H1 (cell line): ENCODE results near the gene DPYSL3. TPM values are rescaled to one million over a fixed set of nuclear protein-coding genes. Genes with fewer than 3 reads are reported as not detected.
A peak's percentile ranks its signal among the peaks of the same experiment; 100 is the strongest.

Experiments used
- CTCF ChIA-PET: fragments of 300-600 bp; sonication (Branson Sonifier 250); formaldehyde crosslinking; loops from one replicate; lab custom pipeline; 2021; ENCODE audit not compliant: partially characterized antibody; lab: Charles Lee
- POLR2A ChIA-PET: fragments of 300-600 bp; sonication (Branson Sonifier 250); formaldehyde crosslinking; loops from one replicate; lab custom pipeline; 2021; ENCODE audit warnings: inconsistent platforms; ENCODE audit not compliant: partially characterized antibody; lab: Charles Lee
- DNase-seq, 2 experiments: peaks; one replicate each; pipeline versions ENCODE4 v3.0.0 to v3.0.0-alpha.2; 2010 to 2022; ENCODE audit warnings: low spot score in 2 of 2, low read depth in 1 of 2, mixed read lengths in 1 of 2
- FAIRE-seq: peaks from 2 replicates; lab custom pipeline; 2011; peaks lifted over from hg19 to GRCh38; lab: Jason Lieb, UNC
- H2AFZ ChIP-seq: 2 replicates; pipeline ENCODE4 v1.8.1; 2012; ENCODE audit warnings: low read length, inconsistent platforms
- H2AK5ac ChIP-seq: 2 replicates; pipeline ENCODE4 v1.6.1; 2013; ENCODE audit warnings: low read depth, low read length
- H2BK120ac ChIP-seq: replicated peaks from 2 replicates; pipeline ENCODE3; 2013; ENCODE audit warnings: low read depth, low read length, inconsistent platforms
- H2BK12ac ChIP-seq: 2 replicates; pipeline ENCODE4 v1.6.1; 2013; ENCODE audit warnings: low read depth, low read length
- H2BK15ac ChIP-seq: 2 replicates; pipeline ENCODE4 v1.6.1; 2013; ENCODE audit warnings: low read length
- H2BK20ac ChIP-seq: 2 replicates; pipeline ENCODE4 v1.6.1; 2013; ENCODE audit warnings: low read length
- H2BK5ac ChIP-seq: 2 replicates; pipeline ENCODE4 v1.6.1; 2013; ENCODE audit warnings: low read depth, low read length
- H3K14ac ChIP-seq: 2 replicates; pipeline ENCODE4 v1.6.1; 2013; ENCODE audit warnings: inconsistent platforms; ENCODE audit not compliant: insufficient read length
- H3K18ac ChIP-seq: 2 replicates; pipeline ENCODE4 v1.6.1; 2013; ENCODE audit warnings: low read length; ENCODE audit errors: extremely low read depth
- H3K23ac ChIP-seq: 2 replicates; pipeline ENCODE4 v1.6.1; 2013; ENCODE audit warnings: inconsistent platforms; ENCODE audit not compliant: insufficient read length
- H3K23me2 ChIP-seq: 2 replicates; pipeline ENCODE4 v1.6.1; 2013; ENCODE audit warnings: low read depth, low read length
- H3K27ac ChIP-seq: 2 replicates; pipeline ENCODE4 v1.6.1; 2011; ENCODE audit warnings: low read depth, low read length, inconsistent platforms
- H3K27me3 ChIP-seq, 4 experiments: replicated peaks in 1 of 4; 1 replicate in 1 of 4; 2 replicates in 3 of 4; pipeline versions ENCODE4 v1.6.1 to v1.8.1; 2011 to 2013; ENCODE audit warnings: low read length in 3 of 4, mild to moderate bottlenecking in 3 of 4, inconsistent platforms in 2 of 4, mixed read lengths in 2 of 4, moderate library complexity in 1 of 4; ENCODE audit not compliant: control insufficient read depth in 3 of 4, insufficient read depth in 3 of 4; ENCODE audit errors: extremely low read depth in 1 of 4
- H3K36me3 ChIP-seq, 4 experiments: 2 replicates each; pipeline versions ENCODE4 v1.6.1 to v1.8.1; 2011 to 2013; ENCODE audit warnings: mild to moderate bottlenecking in 4 of 4, low read length in 3 of 4, moderate library complexity in 2 of 4, control low read depth in 1 of 4, inconsistent platforms in 1 of 4; ENCODE audit not compliant: insufficient read depth in 4 of 4, control insufficient read depth in 2 of 4
- H3K4ac ChIP-seq: replicated peaks from 2 replicates; pipeline ENCODE3; 2013; ENCODE audit warnings: low read length, low read depth, mixed read lengths, inconsistent platforms; ENCODE audit not compliant: insufficient read length
- H3K4me1 ChIP-seq, 4 experiments: replicated peaks in 1 of 4; 1 replicate in 1 of 4; 2 replicates in 3 of 4; pipeline versions ENCODE4 v1.6.1 to v1.8.1; 2011 to 2013; ENCODE audit warnings: low read length in 3 of 4, inconsistent platforms in 2 of 4, mixed read lengths in 1 of 4; ENCODE audit not compliant: insufficient read depth in 4 of 4, control insufficient read depth in 3 of 4
- H3K4me2 ChIP-seq, 2 experiments: 2 replicates each; pipeline versions ENCODE4 v1.6.1 to v1.8.1; 2011 to 2013; ENCODE audit warnings: low read depth in 2 of 2, low read length in 2 of 2, control low read depth in 1 of 2, inconsistent platforms in 1 of 2, mild to moderate bottlenecking in 1 of 2; ENCODE audit not compliant: insufficient read depth in 1 of 2
- H3K4me3 ChIP-seq, 4 experiments: fragments of 200-600, 300-600 bp in 1 of 4; sonication (generic), shearing (Covaris generic), sonication (Bioruptor Twin) in 1 of 4; 2 replicates each; pipeline versions ENCODE4 v1.5.1 to v1.8.1; 2011 to 2016; ENCODE audit warnings: low read length in 4 of 4, low read depth in 3 of 4, control low read depth in 2 of 4, inconsistent platforms in 2 of 4, mild to moderate bottlenecking in 2 of 4, mixed read lengths in 1 of 4, moderate library complexity in 1 of 4; ENCODE audit not compliant: insufficient read depth in 2 of 4; ENCODE audit errors: extremely low read depth in 1 of 4
- H3K56ac ChIP-seq: replicated peaks from 2 replicates; pipeline ENCODE3; 2013; ENCODE audit warnings: low read depth, mild to moderate bottlenecking, mixed read lengths, low read length, inconsistent platforms; ENCODE audit not compliant: insufficient read length
- H3K79me1 ChIP-seq: 2 replicates; pipeline ENCODE4 v1.6.1; 2013; ENCODE audit warnings: low read depth, low read length, control low read depth
- H3K79me2 ChIP-seq, 2 experiments: 2 replicates each; pipeline versions ENCODE4 v1.6.1 to v1.8.1; 2012 to 2013; ENCODE audit warnings: low read length in 2 of 2, mild to moderate bottlenecking in 2 of 2, inconsistent platforms in 1 of 2; ENCODE audit not compliant: insufficient read depth in 2 of 2, control insufficient read depth in 1 of 2
- H3K9ac ChIP-seq, 4 experiments: replicated peaks in 1 of 4; 1 replicate in 1 of 4; 2 replicates in 3 of 4; pipeline versions ENCODE4 v1.6.1 to v1.8.1; 2011 to 2013; ENCODE audit warnings: low read depth in 3 of 4, low read length in 3 of 4, control low read depth in 2 of 4, mild to moderate bottlenecking in 2 of 4, moderate library complexity in 2 of 4, inconsistent platforms in 1 of 4; ENCODE audit errors: extremely low read depth in 1 of 4
- H3K9me3 ChIP-seq, 2 experiments: 2 replicates each; pipeline versions ENCODE4 v1.6.1 to v1.8.1; 2012 to 2013; ENCODE audit warnings: mild to moderate bottlenecking in 2 of 2, moderate library complexity in 2 of 2, control low read depth in 1 of 2, inconsistent platforms in 1 of 2, low read depth in 1 of 2, low read length in 1 of 2, mixed read lengths in 1 of 2; ENCODE audit not compliant: insufficient read depth in 2 of 2
- H4K20me1 ChIP-seq, 2 experiments: replicated peaks in 1 of 2; 2 replicates each; pipeline versions ENCODE3 to v1.8.1; 2011 to 2013; ENCODE audit warnings: inconsistent platforms in 2 of 2, low read length in 2 of 2, mild to moderate bottlenecking in 1 of 2; ENCODE audit not compliant: insufficient read depth in 2 of 2, control insufficient read depth in 1 of 2
- H4K5ac ChIP-seq: 2 replicates; pipeline ENCODE4 v1.6.1; 2013; ENCODE audit warnings: low read length, low read depth, mixed read lengths, inconsistent platforms; ENCODE audit not compliant: insufficient read length
- H4K8ac ChIP-seq: 2 replicates; pipeline ENCODE4 v1.8.0; 2013; ENCODE audit warnings: mild to moderate bottlenecking, moderate library complexity, low read length, inconsistent platforms; ENCODE audit not compliant: insufficient read depth; ENCODE audit errors: extremely low read depth
- H4K91ac ChIP-seq: replicated peaks from 2 replicates; pipeline ENCODE3; 2013; ENCODE audit warnings: low read length, mixed read lengths, inconsistent platforms; ENCODE audit not compliant: insufficient read length
- SRF ChIP-seq: IDR thresholded peaks from 2 replicates; pipeline ENCODE4 v1.6.1; 2011; ENCODE audit warnings: mild to moderate bottlenecking, low read depth, low read length, moderate library complexity
- TEAD4 ChIP-seq: IDR thresholded peaks from 2 replicates; pipeline ENCODE4 v1.6.1; 2012; ENCODE audit warnings: low read depth, low read length, inconsistent platforms, mixed read lengths
- WGBS, 2 experiments: shearing (Covaris generic) in 1 of 2; methylation state at CpG; one replicate each; pipeline versions ENCODE4 v1.1.6 to v1.1.7; 2013 to 2015; ENCODE audit warnings: low lambda C conversion rate in 2 of 2, mixed read lengths in 2 of 2, inconsistent platforms in 1 of 2, low coverage in 1 of 2, missing lambda C conversion rate in 1 of 2; ENCODE audit not compliant: insufficient replicate concordance in 2 of 2, insufficient coverage in 1 of 2, insufficient read length in 1 of 2; ENCODE audit errors: extremely low coverage in 1 of 2, missing lambda C conversion rate in 1 of 2; 5-methylcytosine and 5-hydroxymethylcytosine counted together
- polyA plus RNA-seq, 7 experiments: library from polyadenylated mRNA; depleted of rRNA in 3 of 7; stranded (reverse) in 5 of 7; unstranded in 2 of 7; fragments of >200 nt in 5 of 7; fragments of 200-250 nt in 2 of 7; gene quantifications; 1 replicate in 5 of 7; 2 replicates in 1 of 7; 4 replicates in 1 of 7; pipeline versions ENCODE4 v1.2.1 to v1.2.3, GENCODE V29; 2011 to 2013; ENCODE audit warnings: missing spikeins in 2 of 7, mixed read lengths in 2 of 7
- total RNA-seq: library from RNA; stranded (reverse); fragmentation: NEBNext Ultra II Directional; extraction: Animal tissue kit (Norgen Biotek cat#: 25700); gene quantifications from 2 replicates; pipeline ENCODE4 v1.2.1, GENCODE V29; 2021

Gene DPYSL3
- total and polyA plus RNA-seq, 2 of the 8 experiments (the other 6 are each of a cell fraction or from before 2014, with no cell fraction given) = 268 to 387 TPM

GRCh38 chr5:147522435-147522834 is 12.6 kb upstream of the DPYSL3 start:
- no peak for TF ChIP-seq SRF
- 0 out of 2 replicates have a peak, but pooled peaks have one; percentile 20 for TF ChIP-seq TEAD4
- no peak overlapping the region for H3K27ac ChIP-seq
- CTCF ChIA-PET = interaction anchor here (1.1 kb wide), 2 partner anchors 55 to 59 kb away, joined by 3 to 4 read pairs; no protein-coding TSS in a partner anchor
- no peak overlapping the region for H3K4me3 ChIP-seq
- H3K18ac ChIP-seq = no peak overlapping the region
- no peak overlapping the region for H2AK5ac ChIP-seq
- no peaks in the 10 kb centered on the region for H3K36me3 ChIP-seq
- H3K9me3 ChIP-seq = no peaks in the 10 kb centered on the region
- H3K4me1 ChIP-seq = peaks cover 0 to 7% (median 4%) of the 10 kb centered on the region in 4 experiments; a peak in 4 of 7 replicates
- no peak overlapping the region for H2AFZ ChIP-seq
- no peaks in the 10 kb centered on the region for H4K20me1 ChIP-seq
- no peak overlapping the region for H2BK120ac ChIP-seq
- no peak for DNase-seq
- H2BK12ac ChIP-seq = no peak overlapping the region
- H3K56ac ChIP-seq = no peak overlapping the region
- H3K14ac ChIP-seq = no peak overlapping the region
- POLR2A ChIA-PET = no interaction called here
- H3K79me2 ChIP-seq = no peaks in the 10 kb centered on the region
- H4K8ac ChIP-seq = no peak overlapping the region
- no peaks in the 10 kb centered on the region for H3K27me3 ChIP-seq
- H3K9ac ChIP-seq = no peak overlapping the region
- no peak overlapping the region for H2BK5ac ChIP-seq
- 75% methylated on average over 3 of the region's 3 CpGs; no CpG with 5 or more reads in 1 of the 2 experiments for WGBS, 2 experiments
- H2BK15ac ChIP-seq = no peak overlapping the region
- H3K79me1 ChIP-seq = no peaks in the 10 kb centered on the region
- H2BK20ac ChIP-seq = no peak overlapping the region
- H3K4ac ChIP-seq = no peak overlapping the region
- H4K91ac ChIP-seq = no peak overlapping the region
- no peak overlapping the region for H3K4me2 ChIP-seq
- FAIRE-seq = peak; percentile 62
- H4K5ac ChIP-seq = no peak overlapping the region
- H3K23me2 ChIP-seq = no peaks in the 10 kb centered on the region
- H3K23ac ChIP-seq = no peak overlapping the region
